ENCODE results near the gene TET1.

- no peak for TF ChIP-seq EZH2 (IDR thresholded peaks at IDR 0.05; ENCODE audit: insufficient read depth, poor library complexity, severe bottlenecking)
- no peak for TF ChIP-seq EZH2phosphoT487 (IDR thresholded peaks at IDR 0.05; ENCODE audit: insufficient read depth, low read depth)
Observed at GRCh38 chr10:68705548-68705947, 145.4 kb downstream of the TET1 start.
